NCI-H446 treated with DMSO at 0.1 percent for 48 hours (cell line): Measurements from ENCODE around the gene NSG1.
"Not testable (repeated sequence)": the region's sequence is repeated elsewhere in the genome, so short reads cannot be mapped to it uniquely, and the experiment has no call there.

Experiments
- DNase-seq: peaks from one replicate; lab custom pipeline; 2025; lab: John Stamatoyannopoulos, UW

The NSG1 gene, protein sequence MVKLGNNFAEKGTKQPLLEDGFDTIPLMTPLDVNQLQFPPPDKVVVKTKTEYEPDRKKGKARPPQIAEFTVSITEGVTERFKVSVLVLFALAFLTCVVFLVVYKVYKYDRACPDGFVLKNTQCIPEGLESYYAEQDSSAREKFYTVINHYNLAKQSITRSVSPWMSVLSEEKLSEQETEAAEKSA

DNA sequence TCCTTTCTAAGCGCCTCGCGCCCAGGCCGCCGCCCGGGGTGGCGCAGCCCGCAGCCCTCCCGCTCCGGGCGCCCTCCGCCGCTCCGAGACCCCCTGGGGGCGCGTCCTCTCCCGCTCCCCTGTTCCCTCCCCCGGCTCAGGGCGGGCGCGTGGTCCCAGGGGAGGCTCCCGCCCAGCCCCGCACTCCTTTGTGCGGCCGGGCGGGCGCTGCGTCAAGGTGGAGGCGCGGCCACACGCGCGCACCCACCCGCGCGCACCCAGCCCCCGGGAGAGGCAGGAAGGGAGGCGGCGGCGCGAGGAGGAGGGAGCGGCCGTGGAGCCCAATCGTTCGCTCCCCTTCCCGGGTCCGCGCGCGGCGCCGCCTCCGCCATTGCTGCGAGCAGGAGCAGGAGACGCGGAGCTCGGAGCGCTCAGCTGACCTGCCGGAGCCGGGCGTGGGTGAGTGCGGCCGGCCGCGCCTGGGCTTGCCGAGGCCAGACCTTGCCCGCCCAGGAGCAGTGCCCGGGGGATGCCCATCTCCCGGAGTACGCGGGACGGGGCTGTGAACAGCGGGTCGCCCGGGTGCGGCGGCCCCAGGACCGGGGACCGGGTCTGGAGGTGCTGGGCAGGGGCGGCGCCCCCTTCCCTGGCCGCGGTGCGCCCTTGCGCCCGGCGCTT is at the start of gene NSG1:
TSS of gene NSG1 (plus strand) at position 367 of the 657 bp plus-strand sequence. CDS start 528 bp downstream, outside the sequence.
- no peak for DNase-seq

DNA sequence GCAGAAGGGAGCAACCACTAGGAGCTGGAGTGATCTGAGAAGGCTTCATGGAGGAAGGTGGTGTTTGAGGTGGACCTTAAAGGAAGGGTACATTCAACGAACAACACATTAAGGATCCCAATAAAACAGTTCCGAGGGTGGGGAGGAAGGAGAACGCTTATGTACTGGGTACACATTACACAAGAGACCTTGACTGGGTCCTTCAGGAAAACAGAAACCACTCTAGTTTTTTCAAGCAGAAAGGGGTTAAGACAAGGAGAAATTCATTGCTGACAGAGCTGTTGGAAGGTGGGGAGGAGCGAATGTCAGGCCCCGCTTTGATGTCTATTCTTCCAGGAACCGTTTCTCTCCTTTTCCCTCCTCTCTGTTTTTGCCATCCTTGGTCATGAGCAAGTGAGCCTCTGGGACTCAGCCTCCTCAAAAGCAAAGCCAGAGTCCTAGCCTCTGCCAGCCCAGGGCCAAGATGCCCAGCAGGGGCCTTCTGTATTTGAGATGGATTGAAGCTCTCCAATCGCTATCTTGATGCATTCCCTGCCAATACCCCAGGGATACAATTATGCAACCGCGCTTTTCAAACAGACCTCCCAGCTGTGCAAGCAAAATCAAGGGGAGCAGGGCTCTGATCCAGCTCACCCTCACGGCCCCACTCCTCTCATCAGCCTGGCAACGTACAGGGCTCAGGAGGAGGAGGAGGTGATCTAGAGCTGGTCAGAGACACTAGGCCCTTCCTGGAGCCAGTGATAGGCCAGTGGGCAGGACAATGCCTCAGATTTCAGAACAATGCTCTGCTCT is 48.5 kb upstream of the NSG1 start:
- no peak for DNase-seq

DNA sequence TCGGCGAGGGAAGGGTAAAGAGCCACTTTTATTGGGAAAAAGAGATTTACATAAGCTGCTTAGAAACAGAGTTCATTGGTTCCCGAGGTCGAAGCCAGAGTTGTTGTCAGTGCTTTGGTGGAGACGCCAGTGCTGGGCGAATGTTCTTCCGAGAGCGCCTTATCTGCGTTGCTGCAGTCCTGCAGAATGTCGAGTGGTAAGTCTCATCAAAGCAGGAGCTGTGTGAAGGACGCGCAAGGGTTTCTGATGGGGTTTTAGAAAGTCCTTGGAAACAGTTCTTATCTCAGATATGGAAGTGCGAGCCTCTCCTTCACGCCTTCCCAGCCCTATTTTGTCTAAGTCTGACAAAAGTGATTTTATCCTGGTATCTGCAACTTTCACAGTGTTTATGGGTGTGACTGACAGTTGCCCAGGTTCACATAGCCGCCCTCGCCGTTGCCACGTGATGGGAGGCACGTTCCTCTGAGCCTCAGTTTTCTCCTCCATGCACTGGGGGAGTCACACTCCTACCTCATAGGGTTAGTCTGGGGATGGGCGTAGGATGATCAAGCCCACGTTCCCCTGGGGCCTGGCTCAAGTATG is 47.3 kb upstream of the NSG1 start:
- no peak for DNase-seq

DNA sequence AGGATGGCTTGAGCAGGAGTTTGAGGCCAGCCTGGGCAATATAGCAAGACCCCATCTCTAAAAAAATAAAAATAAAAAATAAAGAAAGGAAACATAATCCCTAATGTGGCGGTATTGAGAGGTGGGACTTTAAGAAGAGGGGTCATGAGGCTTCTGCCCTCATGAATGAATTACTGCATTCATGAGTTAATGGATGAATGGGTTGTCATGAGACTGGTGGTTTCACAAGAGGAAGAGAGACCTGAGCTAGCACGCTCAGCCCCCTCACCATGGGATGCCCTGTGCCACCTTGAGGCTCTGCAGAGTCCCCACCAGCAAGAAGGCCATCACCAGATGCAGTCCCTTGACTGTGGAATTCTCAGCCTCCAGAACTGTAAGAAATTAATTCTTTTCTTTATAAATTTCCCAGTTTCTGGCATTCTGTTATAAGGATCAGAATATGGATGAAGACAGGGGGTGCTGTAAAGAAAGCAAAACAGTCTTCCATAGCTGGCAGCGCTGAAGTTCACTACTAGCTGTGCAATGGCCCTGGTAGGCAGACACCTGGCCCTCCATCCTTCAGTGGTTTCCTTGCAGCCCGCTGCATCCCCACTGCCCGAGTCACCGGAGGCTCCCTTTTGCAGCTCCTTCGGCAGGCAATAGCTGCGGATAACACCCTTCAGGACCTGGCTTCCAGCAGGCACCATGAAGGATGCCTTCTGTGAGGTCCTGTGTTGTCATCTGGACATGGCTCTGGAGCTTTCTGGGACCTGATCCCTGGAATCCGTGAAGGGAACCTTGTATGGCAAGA is 44.8 kb upstream of the NSG1 start:
- no peak for DNase-seq

DNA sequence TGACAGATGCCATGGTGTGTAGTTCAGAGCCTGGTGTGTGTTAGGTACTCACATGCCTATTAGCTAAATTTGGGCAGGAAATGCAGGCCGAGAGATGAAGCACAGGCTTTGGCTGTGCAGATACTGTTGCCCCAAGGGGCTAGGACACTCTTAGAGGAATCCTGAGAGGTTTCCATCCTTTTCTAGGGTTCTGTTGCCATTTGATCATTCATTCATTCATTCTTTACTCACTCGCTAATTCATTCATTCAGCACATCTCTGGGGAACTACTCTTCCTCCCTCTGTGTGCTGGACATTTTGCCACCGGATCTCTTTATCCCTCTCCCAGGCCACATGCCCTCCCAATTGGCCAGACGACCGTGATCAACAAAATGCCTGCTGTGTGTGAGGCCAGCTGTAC is 43.9 kb upstream of the NSG1 start:
- no peak for DNase-seq

DNA sequence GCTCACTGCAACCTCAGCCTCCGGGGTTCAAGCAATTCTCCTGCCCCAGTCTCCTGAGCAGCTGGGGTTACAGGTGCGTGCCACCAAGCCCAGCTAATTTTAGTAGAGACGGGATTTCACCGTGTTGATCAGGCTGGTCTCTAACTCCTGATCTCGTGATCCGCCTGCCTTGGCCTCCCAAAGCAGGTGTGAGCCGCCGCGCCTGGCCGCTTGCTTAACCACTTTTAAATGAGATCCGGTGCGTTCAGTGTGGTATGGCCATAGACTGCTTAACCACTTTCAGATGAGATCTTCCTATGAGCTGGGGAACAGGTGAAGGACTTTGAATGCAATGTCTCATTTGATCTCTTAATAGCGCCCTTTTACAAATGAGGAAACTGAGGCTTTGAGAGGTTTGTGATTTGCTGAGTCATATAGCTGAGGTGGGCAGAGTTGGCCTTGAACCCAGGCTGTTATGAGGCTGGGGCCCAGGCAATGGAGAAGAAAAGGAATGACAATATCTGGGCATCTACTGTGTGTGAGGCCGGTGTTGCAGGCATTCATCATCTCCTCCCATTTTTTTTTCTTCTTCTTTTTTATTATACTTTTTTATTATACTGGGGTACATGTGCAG is 41.9 kb upstream of the NSG1 start:
- DNase-seq = no peak

DNA sequence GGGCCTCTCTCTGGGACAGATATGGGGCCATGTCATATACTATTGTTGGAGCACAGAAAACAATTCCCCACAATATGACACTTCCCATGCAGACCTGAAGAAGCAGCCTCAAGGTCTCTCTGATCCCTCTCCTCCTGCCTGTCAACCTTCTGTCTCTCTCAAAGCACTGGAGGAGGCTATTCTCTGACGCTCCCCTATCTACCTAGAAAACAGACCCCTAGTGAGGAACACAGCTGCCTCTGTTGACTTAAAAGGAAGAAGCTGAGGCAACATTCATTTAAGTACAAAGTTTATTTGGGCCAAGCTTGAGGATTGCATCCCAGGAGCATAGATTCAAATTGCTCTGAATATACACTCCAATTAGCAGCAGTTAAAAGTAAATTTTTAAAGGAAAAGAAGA is 39.3 kb upstream of the NSG1 start:
- no peak for DNase-seq

DNA sequence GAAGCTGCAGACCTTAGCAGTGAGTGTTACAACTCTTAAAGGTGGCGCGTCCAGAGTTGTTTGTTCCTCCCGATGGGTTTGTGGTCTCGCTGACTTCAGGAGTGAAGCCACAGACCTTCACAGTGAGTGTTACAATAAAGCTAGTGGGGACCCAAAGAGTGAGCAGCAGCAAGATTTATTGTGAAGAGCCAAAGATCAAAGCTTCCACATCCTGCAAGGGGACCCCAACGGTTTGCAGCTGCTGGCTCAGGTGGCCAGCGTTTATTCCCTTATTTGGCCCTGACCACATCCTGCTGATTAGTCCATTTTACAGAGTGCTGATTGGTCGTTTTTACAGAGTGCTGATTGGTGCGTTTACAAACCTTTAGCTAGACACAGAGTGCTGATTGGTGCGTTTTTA is 38.3 kb upstream of the NSG1 start:
- DNase-seq = not testable (repeated sequence)

DNA sequence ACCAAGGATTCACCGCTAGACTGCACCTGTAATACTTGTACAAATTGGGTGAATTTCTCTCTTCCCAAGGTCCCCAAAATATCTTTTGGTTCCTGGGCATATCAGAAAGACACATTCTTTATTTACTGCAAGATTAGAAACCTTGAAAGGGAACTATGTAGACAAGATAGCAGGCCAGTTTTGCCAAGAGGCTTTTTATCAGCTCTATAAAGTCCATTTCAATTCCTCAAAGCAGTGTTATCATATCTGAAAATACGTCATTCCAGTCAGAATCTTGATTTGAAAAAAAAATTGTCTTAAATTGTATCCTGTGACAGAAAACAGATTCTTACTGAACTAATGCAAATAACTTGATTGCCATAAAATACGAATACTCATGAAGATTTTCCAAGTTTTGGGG is 37.0 kb upstream of the NSG1 start:
- DNase-seq = no peak

DNA sequence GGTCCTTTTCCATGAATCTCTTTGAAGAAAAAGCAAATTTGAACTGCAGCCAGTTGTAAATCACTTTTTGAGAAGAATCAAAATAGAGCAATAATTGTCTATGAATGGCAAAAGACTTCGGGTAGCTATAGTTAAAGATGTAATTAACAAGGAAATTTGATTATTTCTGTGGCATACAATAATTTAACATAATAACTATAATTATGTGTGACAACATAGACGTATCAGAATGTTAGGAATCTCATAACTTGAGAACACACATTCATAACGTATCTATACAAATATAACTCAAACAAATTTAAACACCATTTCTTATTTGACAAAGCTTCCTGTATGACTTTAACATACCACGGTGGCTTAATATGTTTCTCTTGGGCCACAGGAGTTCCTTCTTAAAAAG is 36.0 kb upstream of the NSG1 start:
- no peak for DNase-seq

DNA sequence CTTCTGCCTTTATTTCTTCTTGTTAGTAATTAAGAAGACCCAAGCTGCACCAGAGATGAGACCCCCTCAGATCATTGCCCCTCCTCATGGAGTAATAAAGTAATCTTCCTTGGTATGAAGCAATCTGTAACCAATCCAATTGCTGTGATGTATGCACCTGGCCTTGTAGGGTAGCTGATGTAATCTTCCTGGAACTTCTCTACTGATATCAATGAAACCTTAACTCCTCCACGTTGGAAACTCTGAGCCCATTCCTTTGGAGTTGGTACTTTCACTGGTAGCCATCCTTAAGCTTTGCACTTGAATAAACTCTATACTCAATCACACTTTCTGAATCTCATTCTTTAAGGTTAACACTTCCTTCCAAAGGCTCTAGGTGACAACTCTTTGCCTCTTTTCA is 31.6 kb upstream of the NSG1 start:
- DNase-seq = no peak

DNA sequence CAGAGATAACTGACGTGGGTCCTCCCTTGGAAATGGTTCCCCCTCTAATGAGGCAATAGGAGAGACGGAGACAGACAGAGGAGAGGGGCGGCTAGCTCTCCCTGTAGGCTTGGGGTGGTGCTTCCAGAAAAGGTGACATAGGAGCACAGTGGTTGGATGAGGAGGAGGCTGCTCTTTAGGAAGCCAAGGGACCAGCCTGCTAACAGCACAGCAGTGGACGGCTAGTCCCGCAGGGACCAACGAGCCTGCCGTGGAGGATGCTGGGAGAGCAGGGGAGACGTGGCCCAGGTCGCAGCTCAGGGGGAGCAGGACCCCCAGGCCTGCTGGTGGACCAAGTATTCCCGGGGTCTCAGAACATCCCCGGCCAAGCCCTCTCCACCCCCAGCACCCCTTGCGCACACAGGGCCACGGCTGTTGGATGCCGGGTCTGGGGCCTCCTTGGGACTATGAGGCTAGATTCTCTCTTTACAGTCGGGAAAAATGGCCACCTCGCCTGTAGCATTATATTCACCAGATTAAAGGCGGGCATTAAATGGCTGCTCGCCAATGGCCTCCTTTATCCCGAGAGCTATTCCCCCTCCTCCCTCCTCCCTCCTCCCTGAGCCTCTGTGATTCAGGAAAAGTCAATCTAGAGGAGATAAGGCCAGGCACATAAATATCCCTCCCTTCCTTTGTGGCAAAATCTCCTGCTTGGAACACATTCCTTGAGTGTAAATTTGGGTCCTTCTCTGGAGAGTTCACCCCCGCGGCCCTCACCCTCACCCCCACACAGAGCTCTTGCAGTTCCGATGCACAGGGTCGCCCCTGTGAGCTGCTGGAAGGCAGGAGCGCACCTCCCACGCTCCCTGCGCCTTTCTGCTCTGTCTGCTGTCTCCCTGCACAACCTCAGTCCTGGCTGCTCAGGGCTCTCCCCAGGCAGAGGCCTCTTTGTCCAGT is 30.5 kb upstream of the NSG1 start:
- DNase-seq = no peak

DNA sequence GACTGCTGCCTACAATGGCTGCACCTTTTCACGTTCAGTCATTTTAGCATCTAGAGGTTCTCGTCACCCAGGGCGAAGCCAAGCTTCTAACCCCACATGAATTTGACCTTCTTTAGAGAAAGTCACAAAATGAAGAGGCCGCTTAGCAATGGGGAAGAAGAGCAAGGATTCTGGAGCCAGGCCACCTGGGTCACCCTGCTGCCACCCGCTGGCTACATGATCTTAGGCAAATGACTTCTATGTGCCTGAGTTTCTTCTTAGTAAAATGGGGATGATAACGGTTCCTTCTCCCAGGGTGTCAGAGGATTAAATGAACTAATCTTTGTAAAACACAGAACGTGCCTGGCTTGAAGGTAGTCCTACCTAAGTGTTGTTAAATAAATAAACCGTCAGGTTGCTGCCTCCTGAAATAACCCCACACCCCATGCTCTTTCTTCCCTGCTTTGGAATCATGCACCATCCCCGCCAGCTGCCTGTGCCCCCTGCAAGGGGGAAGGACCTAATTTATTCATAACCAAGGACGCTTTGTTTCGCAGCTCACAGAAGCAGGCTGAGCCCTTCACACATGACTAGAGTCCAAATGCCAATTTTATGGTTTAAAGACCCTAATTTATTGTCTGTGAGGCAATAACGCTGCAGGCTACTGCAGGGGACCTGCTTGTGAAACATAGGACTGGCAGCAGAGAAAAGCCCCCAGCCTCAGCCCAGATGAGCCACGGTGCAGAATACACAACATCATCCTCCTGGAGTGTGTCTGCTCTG is 28.6 kb upstream of the NSG1 start:
- DNase-seq = no peak

DNA sequence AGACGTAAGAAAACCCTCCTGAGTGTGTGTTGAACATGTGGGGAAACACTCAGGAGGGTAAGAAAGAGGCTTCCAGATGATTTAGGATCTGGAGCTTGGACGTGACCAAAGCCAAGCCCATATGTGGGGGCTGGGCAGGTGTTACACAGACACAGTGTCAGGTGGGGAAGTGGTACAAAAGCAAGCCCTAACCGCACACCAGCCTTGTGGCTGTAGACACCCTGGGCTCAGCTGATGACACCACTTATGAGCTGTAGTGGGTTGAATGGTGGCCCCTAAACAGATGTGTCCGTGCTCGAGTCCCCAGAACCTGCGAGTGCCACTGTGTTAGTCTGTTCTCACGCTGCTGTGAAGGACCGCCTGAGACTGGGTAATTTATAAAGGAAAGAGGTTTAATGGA is 25.0 kb upstream of the NSG1 start:
- DNase-seq = no peak

DNA sequence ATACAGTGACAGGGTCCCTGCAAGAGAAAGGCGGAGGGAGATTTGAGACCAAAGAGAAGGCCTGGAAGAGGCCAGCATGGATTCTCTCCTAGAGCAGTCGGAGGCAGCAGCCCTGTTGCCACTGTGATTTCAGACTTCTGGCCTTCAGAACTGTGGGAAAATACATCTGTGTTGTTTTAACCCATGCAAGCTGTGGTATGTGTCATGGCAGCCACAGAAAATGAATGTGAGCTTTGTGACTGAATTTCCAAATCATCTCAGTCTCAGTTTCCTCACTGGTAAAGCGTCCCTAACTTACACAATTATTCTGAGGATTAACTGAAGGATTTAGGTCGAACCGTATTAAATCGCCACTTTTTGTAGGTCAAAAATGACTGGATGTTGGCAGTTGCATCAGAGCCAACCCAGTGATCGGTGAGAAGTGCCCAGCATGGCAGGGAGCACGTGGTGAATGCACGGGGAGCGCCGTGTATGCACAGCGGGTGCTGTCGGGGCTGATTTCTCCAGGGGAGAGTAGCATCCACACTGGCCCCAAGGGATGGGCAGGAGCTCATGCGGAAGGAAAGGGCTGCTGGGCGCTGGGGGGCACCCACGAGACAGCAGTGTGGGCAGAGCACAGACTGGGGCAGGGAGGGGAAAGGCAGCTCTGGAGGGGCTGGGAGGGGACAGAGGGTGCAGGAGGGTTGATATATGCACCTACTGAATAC is 23.8 kb upstream of the NSG1 start:
- no peak for DNase-seq

DNA sequence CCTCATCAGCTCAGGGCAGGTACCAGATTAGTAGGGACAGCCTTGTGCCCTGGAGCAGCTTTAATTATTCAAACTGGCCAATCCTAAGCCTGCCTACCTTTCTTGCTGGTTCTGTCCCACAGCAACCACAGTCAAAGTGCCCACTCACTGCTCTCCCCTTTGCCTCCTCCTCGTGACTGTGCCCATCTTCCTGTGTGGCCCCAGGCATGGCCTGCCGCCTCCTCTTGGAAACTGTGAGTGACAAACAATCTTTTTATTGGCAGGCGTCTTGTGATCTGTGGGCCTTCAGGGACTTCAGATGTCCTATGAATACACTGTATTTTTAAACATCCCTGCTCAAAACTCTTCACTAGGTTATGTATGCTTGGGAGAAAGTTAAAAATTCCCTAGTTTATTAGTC is 22.8 kb upstream of the NSG1 start:
- DNase-seq = no peak

DNA sequence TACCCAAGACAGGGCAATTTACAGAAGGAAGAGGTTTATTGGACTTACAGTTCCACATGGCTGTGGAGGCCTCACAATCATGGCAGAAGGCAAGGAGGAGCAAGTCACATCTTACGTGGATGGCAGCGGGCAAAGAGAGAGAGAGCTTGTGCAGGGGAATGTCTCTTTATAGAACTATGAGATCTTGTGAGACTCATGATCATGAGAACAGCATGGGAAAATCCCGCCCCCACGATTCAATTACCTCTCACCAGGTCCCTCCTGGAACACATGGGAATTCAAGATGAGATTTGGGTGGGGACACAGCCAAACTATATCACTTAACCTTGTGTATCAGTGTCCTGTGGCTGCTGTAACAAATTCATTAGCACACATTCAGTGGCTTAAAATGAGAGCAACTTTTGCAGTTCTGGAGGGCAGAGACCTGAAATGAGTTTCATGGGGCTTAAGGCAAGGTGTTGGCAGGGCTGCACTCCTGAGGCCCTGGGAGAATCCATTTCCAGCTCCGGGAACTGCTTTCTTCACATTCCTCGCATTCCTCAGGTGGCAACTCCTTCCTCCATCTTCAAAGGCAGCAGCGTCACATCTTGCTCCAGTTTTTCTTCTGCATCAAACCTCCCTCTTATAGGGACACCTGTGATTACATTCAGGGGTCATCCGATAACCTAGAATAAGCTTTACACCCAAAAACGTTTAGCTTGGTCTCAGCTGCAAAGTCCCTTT is 22.3 kb upstream of the NSG1 start:
- DNase-seq = no peak

DNA sequence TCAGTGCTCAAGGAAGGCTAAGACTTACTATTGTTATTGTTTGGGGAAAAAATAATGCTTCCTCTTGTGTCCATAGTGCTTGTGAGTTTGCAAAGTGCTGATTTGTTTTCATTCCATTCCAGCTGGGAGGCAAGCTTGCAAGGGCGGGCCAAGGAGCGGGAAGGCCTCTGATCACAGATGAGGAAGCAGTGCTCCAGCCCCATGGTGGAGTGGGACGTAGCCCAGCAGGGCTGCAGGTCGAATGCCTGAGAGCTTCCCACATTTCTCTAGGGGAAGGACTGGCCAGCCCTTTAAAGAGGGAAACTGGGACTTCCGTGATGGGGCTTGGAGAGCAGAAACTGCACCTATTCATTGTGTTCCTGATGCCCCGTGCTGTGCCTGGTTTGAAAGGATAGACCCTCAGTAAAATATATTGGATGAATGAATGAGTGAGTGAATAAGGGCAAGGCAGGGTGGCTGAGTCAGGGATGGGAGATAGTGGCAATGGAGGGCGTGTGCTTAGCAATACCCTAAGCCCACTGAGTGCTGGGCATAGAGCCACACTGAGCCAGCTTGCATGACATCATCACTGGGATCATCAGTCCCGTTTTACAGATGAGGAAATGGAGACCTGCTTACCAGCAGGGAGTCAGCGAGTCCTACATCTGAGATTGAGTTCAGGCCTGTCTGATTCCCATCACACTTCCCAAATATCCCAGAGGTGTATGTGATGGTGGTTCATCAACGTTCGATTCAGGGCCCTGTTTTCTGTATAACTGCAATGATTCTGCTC is 17.9 kb upstream of the NSG1 start:
- no peak for DNase-seq
